Activated T-cell treated with anti-CD3 and anti-CD28 coated beads, Interleukin-2, amount 50 U/mL, for 72 hours (primary cell): Measurements from ENCODE around the gene CHD6. TPM values are rescaled to one million over a fixed set of nuclear protein-coding genes. Genes with fewer than 3 reads are reported as not detected.

ENCODE experiments used
- ATAC-seq, 2 donors: fragments of 150-1000 bp; cut with Tn5 transposase; replicated peaks in 1 of 2; 2 replicates each; pipeline ENCODE4 v1.10.0; 2021; ENCODE audit warnings: moderate library complexity in 2 of 2, mild to moderate bottlenecking in 1 of 2
- DNase-seq, 2 donors: peaks; one replicate each; pipeline ENCODE4 v3.0.0; 2021 to 2022; ENCODE audit warnings: mixed read lengths in 1 of 2
- H3K27ac Mint-ChIP-seq: one replicate; pipeline ENCODE4 v1.8.0; 2022; ENCODE audit warnings: mild to moderate bottlenecking, moderate library complexity, mixed read lengths
- H3K27me3 Mint-ChIP-seq: one replicate; pipeline ENCODE4 v1.8.0; 2022; ENCODE audit warnings: low read depth, mixed read lengths
- H3K36me3 Mint-ChIP-seq, 2 donors: one replicate each; pipeline ENCODE4 v1.8.0; 2022; ENCODE audit warnings: mixed read lengths in 2 of 2, mild to moderate bottlenecking in 1 of 2; ENCODE audit not compliant: insufficient read depth in 2 of 2
- H3K4me1 Mint-ChIP-seq: one replicate; pipeline ENCODE4 v1.8.0; 2022; ENCODE audit warnings: low read depth, mixed read lengths
- H3K4me3 Mint-ChIP-seq, 2 donors: one replicate each; pipeline ENCODE4 v1.8.0; 2022; ENCODE audit warnings: mild to moderate bottlenecking in 2 of 2, mixed read lengths in 2 of 2, moderate library complexity in 2 of 2
- H3K9me3 Mint-ChIP-seq, 2 donors: one replicate each; pipeline ENCODE4 v1.8.0; 2022; ENCODE audit warnings: mixed read lengths in 2 of 2
- total RNA-seq, 2 donors: library from RNA; stranded (reverse); gene quantifications; one replicate each; pipeline ENCODE4 v1.2.3, GENCODE V29; 2022

CHD6 gene
- total RNA-seq, 2 donors from 2014 or later = 35.8 to 37.7 TPM

GRCh38 chr20:41616228-41616627 lies 1.9 kb downstream of the CHD6 start:
- no peaks in the 10 kb centered on the region for H3K27me3 Mint-ChIP-seq
- peak overlapping the region; percentile 89 to 96 for H3K4me3 Mint-ChIP-seq
- H3K9me3 Mint-ChIP-seq = no peaks in the 10 kb centered on the region
- ATAC-seq (no peak), DNase-seq (no peak)
- peaks cover 0 to 4% of the 10 kb centered on the region in 2 donors for H3K36me3 Mint-ChIP-seq
- peaks cover 54% of the 10 kb centered on the region for H3K4me1 Mint-ChIP-seq
- H3K27ac Mint-ChIP-seq = no peak overlapping the region

GRCh38 chr20:41615676-41616075 lies 2.5 kb downstream of the CHD6 start:
- Mint-ChIP-seq H3K4me1 (peaks cover 54% of the 10 kb centered on the region), H3K27me3 (no peaks in the 10 kb centered on the region), H3K4me3 (peak overlapping the region; percentile 15 to 96), H3K27ac (no peak overlapping the region), H3K9me3 (no peaks in the 10 kb centered on the region), H3K36me3 (peaks cover 0 to 4% of the 10 kb centered on the region in 2 donors)
- ATAC-seq (no peak), DNase-seq (no peak)

GRCh38 chr20:41615110-41615509 lies 3.1 kb downstream of the CHD6 start:
- peaks cover 56% of the 10 kb centered on the region for H3K4me1 Mint-ChIP-seq
- no peak overlapping the region for H3K27ac Mint-ChIP-seq
- ATAC-seq = no peak
- no peaks in the 10 kb centered on the region for H3K9me3 Mint-ChIP-seq
- no peak for DNase-seq
- H3K27me3 Mint-ChIP-seq = no peaks in the 10 kb centered on the region
- H3K36me3 Mint-ChIP-seq = peaks cover 0 to 4% of the 10 kb centered on the region in 2 donors
- peak overlapping the region in 1 of 2 donors; percentile 22 for H3K4me3 Mint-ChIP-seq

GRCh38 chr20:41613321-41613720 lies 4.9 kb downstream of the CHD6 start:
- DNase-seq (no peak), ATAC-seq (no peak)
- H3K4me3 Mint-ChIP-seq = no peak overlapping the region
- H3K9me3 Mint-ChIP-seq = no peaks in the 10 kb centered on the region
- H3K4me1 Mint-ChIP-seq = peaks cover 62% of the 10 kb centered on the region
- H3K27me3 Mint-ChIP-seq = no peaks in the 10 kb centered on the region
- peaks cover 0 to 4% of the 10 kb centered on the region in 2 donors for H3K36me3 Mint-ChIP-seq
- no peak overlapping the region for H3K27ac Mint-ChIP-seq

GRCh38 chr20:41609474-41609873 lies 8.7 kb downstream of the CHD6 start:
- DNase-seq = no peak
- Mint-ChIP-seq H3K36me3 (no peaks in the 10 kb centered on the region), H3K27ac (no peak overlapping the region), H3K4me1 (peaks cover 52% of the 10 kb centered on the region), H3K9me3 (no peaks in the 10 kb centered on the region), H3K27me3 (no peaks in the 10 kb centered on the region), H3K4me3 (no peak overlapping the region)
- ATAC-seq = no peak

GRCh38 chr20:41608606-41609005 lies 9.6 kb downstream of the CHD6 start:
- peaks cover 46% of the 10 kb centered on the region for H3K4me1 Mint-ChIP-seq
- ATAC-seq (peak in 1 of 2 donors; percentile 32), DNase-seq (no peak)
- H3K27ac Mint-ChIP-seq = peak overlapping the region; percentile 25
- H3K27me3 Mint-ChIP-seq = no peaks in the 10 kb centered on the region
- H3K36me3 Mint-ChIP-seq = no peaks in the 10 kb centered on the region
- peak overlapping the region in 1 of 2 donors; percentile 18 for H3K4me3 Mint-ChIP-seq
- H3K9me3 Mint-ChIP-seq = no peaks in the 10 kb centered on the region

- Mint-ChIP-seq H3K27me3 (no peaks in the 10 kb centered on the region), H3K9me3 (no peaks in the 10 kb centered on the region), H3K27ac (no peak overlapping the region), H3K36me3 (no peaks in the 10 kb centered on the region), H3K4me1 (peaks cover 42% of the 10 kb centered on the region), H3K4me3 (no peak overlapping the region)
- DNase-seq = no peak
- ATAC-seq = no peak
Observed at GRCh38 chr20:41607791-41608190, 10.4 kb downstream of the CHD6 start.

GRCh38 chr20:41604002-41604401 lies 14.2 kb downstream of the CHD6 start:
- H3K9me3 Mint-ChIP-seq = peaks cover 19 to 21% of the 10 kb centered on the region in 2 donors
- DNase-seq (no peak), ATAC-seq (no peak)
- H3K4me3 Mint-ChIP-seq = no peak overlapping the region
- H3K36me3 Mint-ChIP-seq = peaks cover 19 to 30% of the 10 kb centered on the region in 2 donors
- H3K27ac Mint-ChIP-seq = no peak overlapping the region
- H3K27me3 Mint-ChIP-seq = no peaks in the 10 kb centered on the region
- H3K4me1 Mint-ChIP-seq = peaks cover 26% of the 10 kb centered on the region

GRCh38 chr20:41601742-41602141 lies 16.4 kb downstream of the CHD6 start:
- DNase-seq (no peak), ATAC-seq (no peak)
- peaks cover 26 to 28% of the 10 kb centered on the region in 2 donors for H3K9me3 Mint-ChIP-seq
- H3K36me3 Mint-ChIP-seq = peaks cover 26 to 45% of the 10 kb centered on the region in 2 donors
- no peak overlapping the region for H3K27ac Mint-ChIP-seq
- H3K27me3 Mint-ChIP-seq = no peaks in the 10 kb centered on the region
- no peak overlapping the region for H3K4me3 Mint-ChIP-seq
- peaks cover 6% of the 10 kb centered on the region for H3K4me1 Mint-ChIP-seq

GRCh38 chr20:41600926-41601631 lies 17.1 kb downstream of the CHD6 start:
- Mint-ChIP-seq H3K27me3 (no peaks in the 10 kb centered on the region), H3K36me3 (peaks cover 29 to 51% of the 10 kb centered on the region in 2 donors)

GRCh38 chr20:41599699-41600104 lies 18.5 kb downstream of the CHD6 start:
- no peaks in the 10 kb centered on the region for H3K27me3 Mint-ChIP-seq
- H3K27ac Mint-ChIP-seq = no peak overlapping the region
- DNase-seq = no peak
- H3K4me1 Mint-ChIP-seq = peaks cover 5% of the 10 kb centered on the region
- peaks cover 38 to 59% of the 10 kb centered on the region in 2 donors for H3K36me3 Mint-ChIP-seq
- no peak overlapping the region for H3K4me3 Mint-ChIP-seq
- peaks cover 26 to 39% of the 10 kb centered on the region in 2 donors for H3K9me3 Mint-ChIP-seq
- ATAC-seq = no peak

More at GRCh38 chr20:41600926-41601631, 17.1 kb downstream of the CHD6 start:
- Mint-ChIP-seq H3K4me3 (no peak overlapping the region), H3K27ac (no peak overlapping the region), H3K9me3 (peaks cover 26 to 32% of the 10 kb centered on the region in 2 donors), H3K4me1 (peaks cover 4% of the 10 kb centered on the region)
- ATAC-seq (no peak), DNase-seq (no peak)

- peaks cover 41 to 67% of the 10 kb centered on the region in 2 donors for H3K36me3 Mint-ChIP-seq
Observed at GRCh38 chr20:41598719-41599118, 19.5 kb downstream of the CHD6 start.

GRCh38 chr20:41594514-41595322 lies 23.5 kb downstream of the CHD6 start:
- Mint-ChIP-seq H3K36me3 (peaks cover 28 to 47% of the 10 kb centered on the region in 2 donors), H3K27ac (no peak overlapping the region), H3K4me3 (no peak overlapping the region), H3K4me1 (peaks cover 12% of the 10 kb centered on the region), H3K27me3 (no peaks in the 10 kb centered on the region), H3K9me3 (peaks cover 16 to 28% of the 10 kb centered on the region in 2 donors)
- DNase-seq (no peak), ATAC-seq (no peak)

More at GRCh38 chr20:41598719-41599118, 19.5 kb downstream of the CHD6 start:
- no peak overlapping the region for H3K27ac Mint-ChIP-seq
- no peak overlapping the region for H3K4me3 Mint-ChIP-seq
- peaks cover 31 to 45% of the 10 kb centered on the region in 2 donors for H3K9me3 Mint-ChIP-seq
- DNase-seq (no peak), ATAC-seq (no peak)
- no peaks in the 10 kb centered on the region for H3K27me3 Mint-ChIP-seq
- peaks cover 11% of the 10 kb centered on the region for H3K4me1 Mint-ChIP-seq
